GM23248 (cell line): Measurements from ENCODE around the gene CD151.

Source experiments
- EZH2 ChIP-seq: fragments of 200-600 bp; sonication (generic); IDR thresholded peaks from 2 replicates; pipeline ENCODE4 v1.6.1; 2018; ENCODE audit warnings: antibody characterized with exemption, mild to moderate bottlenecking; ENCODE audit not compliant: insufficient read depth, poor library complexity, severe bottlenecking
- EZH2phosphoT487 ChIP-seq: fragments of 200-600 bp; sonication (generic); IDR thresholded peaks from 2 replicates; pipeline ENCODE4 v1.6.1; 2018; ENCODE audit warnings: antibody characterized with exemption, moderate library complexity, mild to moderate bottlenecking, low read depth; ENCODE audit not compliant: insufficient read depth

- no peak for TF ChIP-seq EZH2phosphoT487
- TF ChIP-seq EZH2: no peak
These were observed 29.9 kb downstream of the CD151 start for GRCh38 chr11:862696-863022.
